ENCODE results near the gene CDH1. TPM values are rescaled to one million over a fixed set of nuclear protein-coding genes. Genes with fewer than 3 reads are reported as not detected.
"Not testable (repeated sequence)": the region's sequence is repeated elsewhere in the genome, so short reads cannot be mapped to it uniquely, and the experiment has no call there.

The CDH1 gene
- total and polyA plus RNA-seq, 4 donors = 0.23 to 9.6 (median 0.67) TPM

DNA sequence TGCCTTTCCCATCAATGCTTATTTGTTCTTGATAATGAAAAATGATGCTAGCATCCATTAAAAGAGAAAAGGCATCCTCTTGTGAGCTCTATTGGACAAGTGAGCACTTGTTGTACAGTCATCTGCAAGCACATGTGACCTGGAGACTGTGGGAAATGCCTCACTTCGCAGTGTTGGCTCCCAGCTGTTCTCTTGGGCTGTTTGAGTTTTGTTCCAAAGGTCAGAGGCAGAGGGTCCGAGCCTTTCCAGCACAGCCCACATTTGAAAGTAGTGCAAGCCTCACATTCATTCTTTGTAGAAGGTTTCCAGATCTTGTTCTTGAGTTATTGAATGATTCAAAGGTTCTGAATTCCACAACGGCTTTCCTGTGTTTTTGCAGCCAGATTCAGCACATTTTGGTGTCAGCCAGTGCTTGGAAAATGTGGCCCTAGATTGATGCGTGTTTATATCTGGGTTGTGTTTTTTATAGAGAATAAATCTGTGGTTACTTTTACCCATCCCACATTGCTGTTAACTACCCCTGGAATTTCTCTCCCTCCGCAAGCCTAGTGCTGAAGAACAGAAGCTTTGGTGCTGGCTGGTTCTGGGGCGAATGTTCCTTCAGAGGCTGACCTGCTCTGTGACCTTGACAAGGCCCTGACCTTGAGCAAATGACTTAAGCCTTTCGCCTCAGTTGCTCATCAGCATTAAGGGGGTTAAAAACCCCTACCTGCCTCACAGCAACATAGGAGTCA lies 49.8 kb downstream of the CDH1 start:
- H3K27ac ChIP-seq (ENCODE audit: low read depth in 1 of 2, low read length in 2 of 2) = no peak overlapping the region
- no peak for DNase-seq
- no peaks in the 10 kb centered on the region for H3K9me3 ChIP-seq (ENCODE audit: control insufficient read depth, low read length)
- no peak for ATAC-seq (ENCODE audit: low FRiP score)
- no peaks in the 10 kb centered on the region for H3K27me3 ChIP-seq (ENCODE audit: control insufficient read depth in 1 of 2, insufficient read depth in 2 of 2, low read length in 1 of 2)
- WGBS, 2 donors = 42 to 49% methylated on average over 7 of the region's 7 CpGs
- H3K4me3 ChIP-seq (ENCODE audit: low read length in 2 of 2) = no peak overlapping the region
- no peaks in the 10 kb centered on the region for H3K36me3 ChIP-seq (ENCODE audit: control insufficient read depth in 1 of 2, insufficient read depth in 2 of 2, low read length in 1 of 2)
- H3K4me1 ChIP-seq (ENCODE audit: control insufficient read depth in 1 of 2, insufficient read depth in 2 of 2, low read length in 2 of 2) = no peaks in the 10 kb centered on the region
- intact Hi-C loops (cut with DNase I) = no loop called here

DNA sequence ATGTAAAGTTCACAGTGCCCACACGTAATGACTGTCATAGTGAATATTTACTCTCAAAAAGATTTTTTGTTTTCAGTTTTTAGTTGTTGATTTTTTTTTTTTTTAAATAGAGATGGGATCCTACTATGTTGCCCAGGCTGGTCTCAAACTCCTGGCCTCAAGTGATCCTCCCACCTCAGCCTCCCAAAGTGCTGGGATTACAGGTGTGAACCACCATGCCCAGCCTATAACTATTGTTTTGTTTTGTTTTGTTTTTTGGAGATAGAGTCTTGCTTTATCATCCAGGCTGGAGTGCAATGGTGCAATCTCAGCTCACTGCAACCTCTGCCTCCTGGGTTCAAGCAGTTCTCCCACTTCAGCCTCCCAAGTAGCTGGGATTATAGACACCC lies 50.3 kb downstream of the CDH1 start:
- WGBS, 2 donors = 91 to 93% methylated on average over 1 of the region's 1 CpG
- H3K9me3 ChIP-seq (ENCODE audit: control insufficient read depth, low read length); H3K27ac ChIP-seq (ENCODE audit: low read depth in 1 of 2, low read length in 2 of 2); ATAC-seq (ENCODE audit: low FRiP score); intact Hi-C loops (cut with DNase I); H3K36me3 ChIP-seq (ENCODE audit: control insufficient read depth in 1 of 2, insufficient read depth in 2 of 2, low read length in 1 of 2); DNase-seq; H3K4me3 ChIP-seq (ENCODE audit: low read length in 2 of 2); H3K4me1 ChIP-seq (ENCODE audit: control insufficient read depth in 1 of 2, insufficient read depth in 2 of 2, low read length in 2 of 2); H3K27me3 ChIP-seq (ENCODE audit: control insufficient read depth in 1 of 2, insufficient read depth in 2 of 2, low read length in 1 of 2): not testable (repeated sequence)

DNA sequence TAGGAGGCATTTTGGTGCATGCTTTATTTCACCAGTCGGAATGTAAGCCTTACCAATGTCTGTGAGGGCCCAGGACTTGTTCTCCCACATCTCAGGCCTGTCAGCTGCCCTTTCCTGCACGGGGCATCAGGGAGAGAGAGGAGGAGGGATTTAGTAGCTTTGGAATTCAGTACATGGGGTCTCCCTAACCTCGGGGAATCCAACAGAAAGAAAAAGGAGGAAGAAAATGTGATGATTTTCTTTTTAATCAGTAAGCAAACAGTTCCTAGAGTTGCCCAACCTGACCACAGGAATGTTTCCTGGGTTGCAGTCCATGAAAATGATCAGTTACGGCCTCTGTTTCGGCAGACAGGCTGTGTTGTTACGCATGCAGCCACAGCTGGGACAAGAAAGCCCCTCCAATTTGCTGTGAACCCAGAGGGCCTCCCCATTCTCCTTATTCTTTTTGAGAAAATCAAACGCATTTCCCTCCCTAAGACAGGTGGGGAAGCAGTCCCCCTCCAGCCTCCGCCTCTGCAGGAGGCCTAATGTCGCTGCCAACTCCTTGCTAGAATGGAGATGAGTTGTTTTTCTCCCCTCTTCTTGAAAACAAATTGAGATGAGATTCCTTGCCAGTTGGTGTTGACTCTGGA lies 53.2 kb downstream of the CDH1 start:
- WGBS, 2 donors = 80 to 88% methylated on average over 9 of the region's 9 CpGs
- no peak for DNase-seq
- no peak for ATAC-seq (ENCODE audit: low FRiP score)
- intact Hi-C loops (cut with DNase I) = no loop called here
- Histone ChIP-seq H3K27me3 (ENCODE audit: control insufficient read depth in 1 of 2, insufficient read depth in 2 of 2, low read length in 1 of 2) (no peaks in the 10 kb centered on the region), H3K36me3 (ENCODE audit: control insufficient read depth in 1 of 2, insufficient read depth in 2 of 2, low read length in 1 of 2) (no peaks in the 10 kb centered on the region), H3K27ac (ENCODE audit: low read depth in 1 of 2, low read length in 2 of 2) (no peak overlapping the region), H3K4me3 (ENCODE audit: low read length in 2 of 2) (no peak overlapping the region), H3K4me1 (ENCODE audit: control insufficient read depth in 1 of 2, insufficient read depth in 2 of 2, low read length in 2 of 2) (no peaks in the 10 kb centered on the region), H3K9me3 (ENCODE audit: control insufficient read depth, low read length) (no peaks in the 10 kb centered on the region)

DNA sequence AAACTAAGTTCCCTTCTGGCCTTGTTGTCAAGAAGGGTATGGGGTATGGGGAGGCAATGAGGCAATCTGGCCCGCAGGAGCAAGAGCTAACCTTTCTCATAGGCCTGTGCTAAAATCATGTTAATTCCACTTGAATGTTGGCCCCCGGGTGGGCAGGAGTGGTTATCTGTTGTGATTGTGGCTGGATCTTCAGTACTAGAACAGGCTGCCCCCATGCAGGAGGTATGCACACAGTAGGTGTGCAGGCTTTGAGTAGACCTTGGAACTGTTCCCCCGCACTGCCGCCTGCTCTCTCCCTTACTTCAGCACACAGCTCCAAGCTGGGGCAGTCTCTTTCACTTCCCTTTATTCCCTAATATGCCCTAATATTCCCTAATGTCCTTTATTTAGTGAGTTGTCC lies 53.9 kb downstream of the CDH1 start:
- H3K9me3 ChIP-seq (ENCODE audit: control insufficient read depth, low read length) = no peaks in the 10 kb centered on the region
- H3K27me3 ChIP-seq (ENCODE audit: control insufficient read depth in 1 of 2, insufficient read depth in 2 of 2, low read length in 1 of 2) = no peaks in the 10 kb centered on the region
- no peaks in the 10 kb centered on the region for H3K4me1 ChIP-seq (ENCODE audit: control insufficient read depth in 1 of 2, insufficient read depth in 2 of 2, low read length in 2 of 2)
- 87 to 88% methylated on average over 4 of the region's 4 CpGs for WGBS, 2 donors
- no peak overlapping the region for H3K27ac ChIP-seq (ENCODE audit: low read depth in 1 of 2, low read length in 2 of 2)
- no peaks in the 10 kb centered on the region for H3K36me3 ChIP-seq (ENCODE audit: control insufficient read depth in 1 of 2, insufficient read depth in 2 of 2, low read length in 1 of 2)
- H3K4me3 ChIP-seq (ENCODE audit: low read length in 2 of 2) = no peak overlapping the region
- ATAC-seq (ENCODE audit: low FRiP score) (no peak), DNase-seq (no peak)
- intact Hi-C loops (cut with DNase I) = no loop called here

DNA sequence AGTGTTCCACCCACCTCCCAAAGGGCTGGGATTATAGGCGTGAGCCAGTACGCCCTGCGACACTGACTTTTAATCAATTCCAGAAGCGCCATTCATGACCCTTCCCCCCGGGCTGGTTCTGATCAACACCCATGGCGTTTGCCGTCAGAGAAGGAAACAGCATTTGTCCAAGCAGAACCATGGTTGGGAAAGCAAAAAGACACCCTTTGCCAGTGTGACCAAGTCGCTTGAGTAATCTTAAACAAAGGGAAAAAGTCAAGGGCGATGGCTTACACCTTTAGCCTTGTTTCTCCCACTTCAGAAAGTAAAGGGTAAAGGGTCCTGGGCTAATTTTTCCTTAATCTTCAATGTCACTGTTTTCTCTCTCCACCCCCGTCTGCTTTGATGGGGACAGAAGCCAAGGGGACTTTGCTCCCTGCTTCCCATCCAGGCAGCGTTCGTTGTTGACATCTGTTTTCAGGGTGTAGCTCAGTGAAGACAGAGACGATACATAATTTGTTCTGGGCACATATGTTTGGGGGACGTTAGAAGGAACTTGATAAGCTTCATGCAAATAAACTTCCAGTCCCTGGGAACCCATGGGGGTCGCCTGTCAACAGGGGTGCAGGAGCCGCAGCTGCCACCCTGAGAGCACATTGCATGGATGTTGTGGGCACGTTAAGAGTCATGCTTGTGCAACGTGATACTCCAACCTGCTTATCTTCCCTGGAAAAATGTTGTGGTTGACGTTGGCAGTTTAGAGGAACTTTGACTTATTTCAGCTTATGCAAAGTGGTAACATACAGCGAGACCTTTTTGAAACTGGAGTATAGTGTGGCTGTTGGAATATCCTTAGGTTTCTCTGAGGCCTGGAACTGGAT lies 55.6 kb downstream of the CDH1 start:
- WGBS, 2 donors = 55 to 60% methylated on average over 20 of the region's 20 CpGs
- intact Hi-C loops (cut with DNase I) = no loop called here
- no peaks in the 10 kb centered on the region for H3K9me3 ChIP-seq (ENCODE audit: control insufficient read depth, low read length)
- H3K4me1 ChIP-seq (ENCODE audit: control insufficient read depth in 1 of 2, insufficient read depth in 2 of 2, low read length in 2 of 2) = no peaks in the 10 kb centered on the region
- H3K27ac ChIP-seq (ENCODE audit: low read depth in 1 of 2, low read length in 2 of 2) = no peak overlapping the region
- no peak overlapping the region for H3K4me3 ChIP-seq (ENCODE audit: low read length in 2 of 2)
- no peaks in the 10 kb centered on the region for H3K36me3 ChIP-seq (ENCODE audit: control insufficient read depth in 1 of 2, insufficient read depth in 2 of 2, low read length in 1 of 2)
- ATAC-seq (ENCODE audit: low FRiP score) (no peak), DNase-seq (no peak)
- H3K27me3 ChIP-seq (ENCODE audit: control insufficient read depth in 1 of 2, insufficient read depth in 2 of 2, low read length in 1 of 2) = no peaks in the 10 kb centered on the region

DNA sequence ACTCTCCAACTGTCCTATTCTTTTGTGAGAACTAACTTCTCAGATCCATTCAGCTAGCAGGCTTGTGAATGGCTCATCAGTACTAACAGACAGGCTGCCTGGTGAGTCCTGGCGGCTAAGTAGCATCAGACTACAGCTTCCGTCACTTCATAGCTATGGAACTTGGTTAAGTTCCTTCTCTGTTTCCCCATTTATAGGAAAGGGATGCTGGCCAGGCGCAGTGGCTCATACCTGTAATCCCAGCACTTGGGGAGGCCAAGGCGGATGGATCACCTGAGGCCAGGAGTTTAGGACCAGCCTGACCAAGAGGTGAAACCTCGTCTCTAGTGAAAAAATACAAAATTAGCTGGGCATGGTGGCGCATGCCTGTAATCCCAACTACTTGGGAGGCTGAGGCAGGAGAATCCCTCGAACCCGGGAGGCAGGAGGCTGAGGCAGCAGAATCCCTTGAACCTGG lies 56.3 kb downstream of the CDH1 start:
- Histone ChIP-seq H3K4me1 (ENCODE audit: control insufficient read depth in 1 of 2, insufficient read depth in 2 of 2, low read length in 2 of 2) (no peaks in the 10 kb centered on the region), H3K36me3 (ENCODE audit: control insufficient read depth in 1 of 2, insufficient read depth in 2 of 2, low read length in 1 of 2) (no peaks in the 10 kb centered on the region), H3K4me3 (ENCODE audit: low read length in 2 of 2) (no peak overlapping the region), H3K9me3 (ENCODE audit: control insufficient read depth, low read length) (no peaks in the 10 kb centered on the region), H3K27ac (ENCODE audit: low read depth in 1 of 2, low read length in 2 of 2) (no peak overlapping the region), H3K27me3 (ENCODE audit: control insufficient read depth in 1 of 2, insufficient read depth in 2 of 2, low read length in 1 of 2) (no peaks in the 10 kb centered on the region)
- DNase-seq = no peak
- ATAC-seq (ENCODE audit: low FRiP score) = no peak
- intact Hi-C loops (cut with DNase I) = no loop called here
- WGBS, 2 donors = 93 to 96% methylated on average over 8 of the region's 8 CpGs

DNA sequence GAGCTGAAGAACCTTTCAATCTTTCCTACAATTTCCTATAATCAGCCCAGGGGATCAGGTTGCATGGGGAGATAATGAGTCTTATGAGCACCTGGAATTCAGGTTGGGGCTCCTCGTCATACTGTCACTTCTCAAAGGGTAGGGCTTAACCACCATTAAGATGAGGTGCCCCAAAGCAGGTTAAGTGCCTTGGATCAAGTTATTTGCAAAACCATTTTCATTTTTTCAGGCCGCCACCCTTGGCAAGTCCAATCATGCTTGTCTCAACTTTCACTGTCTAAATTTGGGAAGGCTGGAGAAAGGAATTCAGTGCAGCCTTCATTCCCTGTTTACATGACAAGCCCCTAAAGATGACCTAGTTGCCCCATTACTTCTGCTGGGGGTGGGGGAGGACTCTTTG lies 61.3 kb downstream of the CDH1 start:
- no peak for ATAC-seq (ENCODE audit: low FRiP score)
- intact Hi-C loops (cut with DNase I) = no loop called here
- no peaks in the 10 kb centered on the region for H3K27me3 ChIP-seq (ENCODE audit: control insufficient read depth in 1 of 2, insufficient read depth in 2 of 2, low read length in 1 of 2)
- no peaks in the 10 kb centered on the region for H3K36me3 ChIP-seq (ENCODE audit: control insufficient read depth in 1 of 2, insufficient read depth in 2 of 2, low read length in 1 of 2)
- no peaks in the 10 kb centered on the region for H3K9me3 ChIP-seq (ENCODE audit: control insufficient read depth, low read length)
- H3K27ac ChIP-seq (ENCODE audit: low read depth in 1 of 2, low read length in 2 of 2) = no peak overlapping the region
- no peak for DNase-seq
- WGBS, 2 donors = 79 to 81% methylated on average over 2 of the region's 2 CpGs
- H3K4me1 ChIP-seq (ENCODE audit: control insufficient read depth in 1 of 2, insufficient read depth in 2 of 2, low read length in 2 of 2) = no peaks in the 10 kb centered on the region
- no peak overlapping the region for H3K4me3 ChIP-seq (ENCODE audit: low read length in 2 of 2)

DNA sequence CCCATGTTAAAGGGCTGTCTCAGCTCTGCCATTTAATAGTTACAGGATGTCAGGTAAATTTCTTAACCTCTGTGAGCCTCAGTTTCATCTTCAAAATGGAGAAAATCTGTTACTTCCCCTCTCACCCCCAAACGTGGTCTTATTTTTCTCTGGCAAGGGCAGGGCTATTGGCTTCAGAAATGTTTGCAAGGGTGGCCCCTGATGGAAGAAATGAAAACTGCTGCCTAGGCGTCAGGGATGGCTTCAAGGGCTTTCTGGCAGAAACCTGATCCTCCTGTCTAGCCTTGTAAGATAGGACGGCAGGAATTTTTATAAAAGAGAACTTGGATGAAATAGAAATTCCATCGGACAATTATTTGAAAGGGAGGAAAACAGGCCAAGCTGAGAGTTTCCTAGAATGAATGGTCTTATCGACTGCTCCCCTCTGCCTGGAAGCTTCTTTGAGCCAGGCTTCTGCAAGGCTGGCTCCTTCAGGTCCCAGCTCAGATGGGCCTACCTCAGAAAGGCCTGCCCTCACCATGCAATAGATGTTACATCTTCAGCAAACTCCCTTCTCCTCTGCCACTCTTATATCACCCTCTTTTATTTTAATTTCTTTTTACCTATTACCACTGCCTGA lies 63.3 kb downstream of the CDH1 start:
- 2% methylated on average over 5 of the region's 5 CpGs for WGBS, 2 donors
- Histone ChIP-seq H3K27ac (ENCODE audit: low read depth in 1 of 2, low read length in 2 of 2) (no peak overlapping the region), H3K27me3 (ENCODE audit: control insufficient read depth in 1 of 2, insufficient read depth in 2 of 2, low read length in 1 of 2) (no peaks in the 10 kb centered on the region), H3K36me3 (ENCODE audit: control insufficient read depth in 1 of 2, insufficient read depth in 2 of 2, low read length in 1 of 2) (no peaks in the 10 kb centered on the region), H3K4me3 (ENCODE audit: low read length in 2 of 2) (no peak overlapping the region), H3K9me3 (ENCODE audit: control insufficient read depth, low read length) (no peaks in the 10 kb centered on the region), H3K4me1 (ENCODE audit: control insufficient read depth in 1 of 2, insufficient read depth in 2 of 2, low read length in 2 of 2) (no peaks in the 10 kb centered on the region)
- no peak for DNase-seq
- intact Hi-C loops (cut with DNase I) = loop anchor here in 1 of 2 donors (5.0 kb wide), 1 partner anchor 273 kb away; no protein-coding TSS in a partner anchor
- ATAC-seq (ENCODE audit: low FRiP score) = peak; percentile 50

Measured in aorta (tissue), 5 donors.